ENCODE data around the gene TCF25.

GRCh38 chr16:89844739-89845339 lies 28.6 kb upstream of the TCF25 start:
- TF ChIP-seq CTCF (tag by site-specific recombination; IDR thresholded peaks at IDR 0.05) (no peak), SALL2 (tag by site-specific recombination; IDR thresholded peaks at IDR 0.05; ENCODE audit: borderline replicate concordance) (no peak), ZNF580 (tag by site-specific recombination; IDR thresholded peaks at IDR 0.05) (no peak), ZBTB17 (tag by site-specific recombination; IDR thresholded peaks at IDR 0.05) (no peak), ZNF114 (tag by site-specific recombination; IDR thresholded peaks at IDR 0.05) (no peak), ZNF629 (tag by site-specific recombination; IDR thresholded peaks at IDR 0.05) (no peak), ATF2 (tag by site-specific recombination; IDR thresholded peaks at IDR 0.05; ENCODE audit: low read depth) (no peak), ZNF830 (tag by site-specific recombination; IDR thresholded peaks at IDR 0.05; ENCODE audit: low read depth) (no peak), ZNF280D (tag by site-specific recombination; IDR thresholded peaks at IDR 0.05) (no peak)

All from HEK293 (cell line).